Middle frontal gyrus (tissue), 1 donor: ENCODE data around the gene CNTN3.

Experiments
- DNase-seq: peaks from one replicate; pipeline ENCODE4 v3.0.0-alpha.2; 2015; ENCODE audit warnings: low spot score; ENCODE audit errors: extremely low spot score

Gene CNTN3

GRCh38 chr3:74611206-74611605 is 3.3 kb downstream of the CNTN3 start:
- DNase-seq: no peak

GRCh38 chr3:74607803-74608202 is 6.7 kb downstream of the CNTN3 start:
- no peak for DNase-seq

GRCh38 chr3:74606996-74607395 is 7.5 kb downstream of the CNTN3 start:
- no peak for DNase-seq

- no peak for DNase-seq
Observed at GRCh38 chr3:74605437-74605836, 9.0 kb downstream of the CNTN3 start.

- DNase-seq: no peak
Observed at GRCh38 chr3:74603292-74603691, 11.2 kb downstream of the CNTN3 start.

- no peak for DNase-seq
Observed at GRCh38 chr3:74602471-74602870, 12.0 kb downstream of the CNTN3 start.

- DNase-seq: no peak
Observed at GRCh38 chr3:74601793-74602192, 12.7 kb downstream of the CNTN3 start.

- DNase-seq: no peak
Observed at GRCh38 chr3:74599564-74599963, 14.9 kb downstream of the CNTN3 start.

- DNase-seq: no peak
Observed at GRCh38 chr3:74593152-74593551, 21.3 kb downstream of the CNTN3 start.

- DNase-seq: no peak
Observed at GRCh38 chr3:74592359-74592758, 22.1 kb downstream of the CNTN3 start.

GRCh38 chr3:74591946-74592345 is 22.5 kb downstream of the CNTN3 start:
- no peak for DNase-seq

- DNase-seq: no peak
Observed at GRCh38 chr3:74591342-74591741, 23.1 kb downstream of the CNTN3 start.

GRCh38 chr3:74590620-74591262 is 23.7 kb downstream of the CNTN3 start:
- DNase-seq: no peak

- no peak for DNase-seq
Observed at GRCh38 chr3:74584782-74585181, 29.7 kb downstream of the CNTN3 start.

GRCh38 chr3:74582982-74583381 is 31.5 kb downstream of the CNTN3 start:
- DNase-seq: no peak

- DNase-seq: no peak
Observed at GRCh38 chr3:74575857-74576256, 38.6 kb downstream of the CNTN3 start.

- no peak for DNase-seq
Observed at GRCh38 chr3:74571118-74571517, 43.3 kb downstream of the CNTN3 start.
